HG03066 (cell line): ENCODE results near the gene SH3BP2.

Experiments
- ATAC-seq: cut with Tn5 transposase; IDR thresholded peaks from one replicate; pipeline ENCODE4 v1.9.1; 2021; ENCODE audit warnings: low read depth; ENCODE audit not compliant: unreplicated experiment

Gene SH3BP2

GRCh38 chr4:2868877-2869487, 76.1 kb downstream of the SH3BP2 start:
- ATAC-seq: no peak

DNA sequence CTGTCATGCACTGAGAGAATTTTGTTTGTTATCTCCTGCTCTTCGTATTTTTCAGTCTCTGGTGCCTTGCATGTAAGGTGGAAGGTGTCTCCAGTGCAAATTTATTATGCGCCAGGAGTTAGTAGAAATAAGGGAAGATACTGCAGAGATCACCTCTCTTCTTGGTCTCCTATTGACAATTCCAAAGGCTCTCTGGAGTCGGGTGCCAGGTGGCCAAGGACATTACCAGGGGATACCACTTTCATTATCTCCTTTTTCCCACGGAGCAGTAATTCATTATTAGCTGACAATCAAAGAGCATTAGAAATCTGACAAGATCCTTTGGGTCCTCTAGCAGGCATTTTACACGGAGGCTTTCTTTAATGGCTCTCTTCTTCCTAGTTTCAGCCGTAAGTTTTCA, 76.8 kb downstream of the SH3BP2 start:
- no peak for ATAC-seq

- ATAC-seq: no peak
These were observed 77.2 kb downstream of the SH3BP2 start for GRCh38 chr4:2870082-2870481.

GRCh38 chr4:2871466-2871865, 78.6 kb downstream of the SH3BP2 start:
- ATAC-seq: no peak

DNA sequence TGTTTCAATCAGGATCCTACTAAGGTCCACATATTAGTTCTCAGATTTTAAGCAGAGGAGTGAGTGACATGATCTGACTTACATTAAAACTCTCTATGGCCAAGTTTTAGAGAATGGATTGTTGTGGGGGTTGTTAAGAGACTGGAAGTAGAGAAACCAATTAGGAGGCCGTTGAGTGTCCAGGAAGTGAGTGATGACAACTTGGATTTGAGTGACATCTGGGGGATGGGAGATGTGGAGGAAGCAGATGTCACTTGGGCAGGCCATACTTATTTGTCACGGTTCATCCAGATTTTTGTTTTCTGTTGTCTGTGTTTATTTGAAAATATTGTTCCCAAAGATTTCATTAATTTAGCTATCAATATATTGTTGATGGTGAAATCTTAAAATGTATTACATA, 79.0 kb downstream of the SH3BP2 start:
- ATAC-seq: no peak

DNA sequence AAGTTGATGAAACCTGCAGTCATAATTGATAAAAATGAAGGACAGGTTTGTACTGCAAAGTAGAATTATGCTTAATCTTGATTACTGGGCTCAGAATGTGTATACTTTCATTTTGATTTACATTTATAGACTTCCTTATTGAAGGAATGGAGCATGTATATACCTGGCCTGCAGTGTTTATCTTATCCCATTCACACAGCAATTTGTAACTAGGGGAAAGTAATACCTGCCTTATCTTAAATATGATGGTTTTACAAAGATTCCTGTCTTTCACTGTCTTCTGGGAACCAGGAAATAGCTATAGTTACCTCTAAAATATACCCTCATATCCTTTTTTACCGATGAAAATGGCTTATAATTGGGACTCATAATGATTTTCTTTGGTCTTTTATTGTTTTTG, 80.4 kb downstream of the SH3BP2 start:
- no peak for ATAC-seq

DNA sequence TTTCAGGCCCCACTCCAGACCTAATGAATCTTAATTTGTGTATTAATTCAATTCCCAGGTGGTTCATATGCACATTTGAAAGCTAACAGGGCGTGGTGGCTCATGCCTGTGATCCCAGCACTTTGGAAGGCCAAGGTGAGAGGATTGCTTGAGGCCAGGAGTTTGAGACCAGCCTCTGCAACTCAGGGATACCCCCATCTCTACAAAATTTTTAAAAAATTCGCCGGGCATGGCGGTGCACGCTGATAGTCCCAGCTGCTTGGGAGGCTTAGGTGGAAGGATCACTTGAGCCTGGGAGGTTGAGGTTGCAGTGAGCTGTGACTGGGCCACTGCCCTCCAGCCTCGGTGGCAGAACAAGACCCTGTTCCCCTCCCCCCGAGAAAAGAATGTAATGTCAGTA, 82.0 kb downstream of the SH3BP2 start:
- no peak for ATAC-seq

GRCh38 chr4:2875556-2875955, 82.7 kb downstream of the SH3BP2 start:
- no peak for ATAC-seq

GRCh38 chr4:2878346-2878745, 85.5 kb downstream of the SH3BP2 start:
- ATAC-seq: no peak

DNA sequence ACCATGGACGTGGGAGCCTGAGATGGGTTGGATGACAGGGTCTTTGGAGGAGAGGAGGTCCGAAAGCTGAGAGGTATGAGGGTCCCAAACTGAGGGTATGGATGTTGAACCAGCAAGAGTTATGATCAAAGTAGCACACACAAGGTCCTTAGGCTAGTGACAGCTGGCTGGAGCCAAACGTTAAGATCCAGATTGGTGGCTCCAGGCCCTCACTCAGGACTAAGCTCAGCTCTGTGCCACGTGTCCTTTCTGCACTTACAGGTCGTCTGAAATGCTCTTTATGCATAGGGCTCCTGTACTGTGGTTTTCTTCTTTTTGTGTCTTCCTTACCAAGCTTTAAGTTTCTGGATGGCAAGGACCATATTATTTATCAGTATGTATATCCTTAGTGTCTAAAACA, 86.1 kb downstream of the SH3BP2 start:
- no peak for ATAC-seq

DNA sequence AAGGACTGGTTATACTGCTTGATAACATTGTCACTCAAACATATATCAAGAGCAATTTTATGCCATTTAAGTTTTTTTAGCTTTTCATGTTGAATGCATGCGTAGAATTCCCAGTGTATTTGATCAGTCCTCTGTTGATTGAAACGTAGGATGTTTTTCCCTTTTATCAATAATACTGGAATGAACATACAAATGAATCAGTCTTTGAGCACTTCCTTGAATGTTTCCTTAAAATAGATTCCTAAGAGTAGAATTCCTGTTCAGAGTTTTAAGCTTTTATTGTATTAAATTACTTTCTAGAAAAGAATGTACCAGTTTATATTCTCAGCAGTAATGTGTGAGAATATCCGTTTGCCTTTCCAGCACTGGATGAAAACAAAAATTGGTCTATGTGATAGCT, 88.5 kb downstream of the SH3BP2 start:
- ATAC-seq: no peak

GRCh38 chr4:2882341-2882740, 89.5 kb downstream of the SH3BP2 start:
- ATAC-seq: no peak

DNA sequence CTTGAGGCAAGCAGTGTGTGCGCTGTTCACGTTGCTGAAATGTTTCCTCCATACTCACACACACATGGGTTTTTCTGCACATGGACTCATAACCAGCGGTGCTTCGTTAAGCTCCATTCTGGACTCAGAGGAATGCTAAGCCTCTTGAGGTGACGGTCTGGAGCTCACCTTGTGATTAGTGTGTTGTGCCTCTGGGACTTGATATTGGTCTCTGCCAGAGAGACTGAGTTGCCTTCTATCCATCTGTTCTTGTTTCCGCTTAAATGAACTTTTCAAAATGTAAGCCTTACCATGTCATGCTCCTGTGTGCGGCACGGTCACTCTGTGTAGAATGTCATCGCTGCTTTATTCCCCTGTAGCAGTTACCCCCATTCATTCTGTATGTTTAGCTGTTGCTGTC, 93.3 kb downstream of the SH3BP2 start:
- ATAC-seq: no peak

DNA sequence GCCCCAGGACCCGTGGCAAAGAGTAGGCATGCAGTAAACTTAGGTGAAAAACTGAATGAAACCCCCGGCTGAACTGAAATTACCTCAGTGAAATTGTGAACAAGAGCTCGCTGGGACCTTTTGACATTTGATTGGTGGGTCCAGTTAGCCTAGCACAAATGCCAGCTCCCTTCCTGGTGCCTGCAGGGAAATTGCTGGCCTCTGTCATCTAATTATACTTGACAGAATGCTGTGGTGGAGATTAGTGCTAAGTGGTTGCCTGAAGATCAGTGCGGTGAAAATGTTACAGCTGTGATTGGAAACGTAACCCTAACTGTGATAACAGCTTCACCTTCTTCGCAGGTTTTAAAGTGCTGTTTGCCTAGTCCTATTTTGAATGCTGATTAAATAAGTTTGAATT, 93.7 kb downstream of the SH3BP2 start:
- no peak for ATAC-seq

DNA sequence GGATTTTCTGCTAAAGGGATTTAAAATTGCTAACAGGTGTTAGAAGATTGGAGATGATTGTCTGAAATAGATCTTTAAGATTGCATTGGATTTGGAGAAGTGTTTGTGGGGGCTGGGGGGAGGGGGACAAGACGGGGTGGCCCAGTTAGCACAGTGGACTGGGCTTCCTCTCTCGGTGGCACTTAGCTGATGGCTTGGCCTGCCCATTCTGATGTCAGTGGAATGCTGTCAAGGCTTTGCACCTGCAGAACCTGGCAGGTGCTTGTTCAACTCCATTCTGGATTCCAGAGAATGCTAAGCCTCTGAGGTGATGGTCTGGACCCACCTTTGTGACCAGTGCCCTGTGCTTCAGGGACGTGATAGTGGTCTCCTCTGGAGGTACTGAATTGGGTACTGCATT, 94.5 kb downstream of the SH3BP2 start:
- ATAC-seq: no peak

DNA sequence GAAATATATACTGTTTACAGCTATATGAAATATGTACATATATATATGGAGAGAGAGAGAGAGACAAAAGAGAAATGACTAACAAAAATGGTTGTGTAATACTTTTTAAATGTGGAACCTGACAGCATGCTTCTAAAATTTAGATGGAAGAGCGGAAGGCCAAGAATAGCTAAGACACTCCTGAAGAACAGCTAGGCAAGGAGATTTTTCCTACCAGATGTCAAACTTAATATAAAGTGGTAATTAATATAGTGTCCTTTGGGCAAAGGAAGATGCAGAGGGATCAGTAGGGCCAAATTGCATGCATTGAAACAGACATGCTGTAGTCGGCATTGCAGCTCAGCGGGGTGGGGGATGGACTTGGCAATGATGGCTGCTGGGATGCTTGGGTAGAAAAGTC, 96.0 kb downstream of the SH3BP2 start:
- no peak for ATAC-seq
